OCI-LY3 (cell line): Measurements from ENCODE around the gene NELL1.

ENCODE experiments used
- EZH2phosphoT487 ChIP-seq: fragments of 200-600 bp; shearing (Covaris generic); IDR thresholded peaks from 2 replicates; pipeline ENCODE4 v1.6.1; 2018; ENCODE audit warnings: antibody characterized with exemption, mixed run types, low read depth
- TF ChIP-seq, protein P1 (sequence below): fragments of 200-600, 300-600 bp; sonication (generic); IDR thresholded peaks from 2 replicates; pipeline ENCODE4 v1.5.1; 2014; ENCODE audit warnings: antibody characterized with exemption, low read length, low read depth

DNA sequence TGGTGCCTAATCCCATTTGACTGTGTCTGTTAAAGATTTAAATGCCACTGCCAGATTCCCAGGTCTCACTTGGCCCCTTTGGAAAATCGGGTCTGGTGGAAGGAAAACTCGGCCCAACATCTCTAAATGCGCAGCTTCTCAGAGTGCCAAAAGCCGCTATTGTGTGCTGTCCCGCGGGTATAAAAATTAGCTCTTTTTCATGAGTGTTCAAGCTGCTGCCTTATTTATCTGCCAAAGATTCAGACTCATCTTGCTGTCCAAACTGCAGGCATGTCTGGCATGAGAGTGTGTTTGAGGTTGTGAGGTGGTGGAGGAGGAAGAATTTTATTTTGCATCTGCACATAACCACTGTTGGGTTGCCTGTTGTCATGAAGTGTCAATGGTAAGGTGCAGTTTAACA, 91.4 kb downstream of the NELL1 start:
- TF ChIP-seq EZH2phosphoT487, result no peak
- TF ChIP-seq, protein P1, sequence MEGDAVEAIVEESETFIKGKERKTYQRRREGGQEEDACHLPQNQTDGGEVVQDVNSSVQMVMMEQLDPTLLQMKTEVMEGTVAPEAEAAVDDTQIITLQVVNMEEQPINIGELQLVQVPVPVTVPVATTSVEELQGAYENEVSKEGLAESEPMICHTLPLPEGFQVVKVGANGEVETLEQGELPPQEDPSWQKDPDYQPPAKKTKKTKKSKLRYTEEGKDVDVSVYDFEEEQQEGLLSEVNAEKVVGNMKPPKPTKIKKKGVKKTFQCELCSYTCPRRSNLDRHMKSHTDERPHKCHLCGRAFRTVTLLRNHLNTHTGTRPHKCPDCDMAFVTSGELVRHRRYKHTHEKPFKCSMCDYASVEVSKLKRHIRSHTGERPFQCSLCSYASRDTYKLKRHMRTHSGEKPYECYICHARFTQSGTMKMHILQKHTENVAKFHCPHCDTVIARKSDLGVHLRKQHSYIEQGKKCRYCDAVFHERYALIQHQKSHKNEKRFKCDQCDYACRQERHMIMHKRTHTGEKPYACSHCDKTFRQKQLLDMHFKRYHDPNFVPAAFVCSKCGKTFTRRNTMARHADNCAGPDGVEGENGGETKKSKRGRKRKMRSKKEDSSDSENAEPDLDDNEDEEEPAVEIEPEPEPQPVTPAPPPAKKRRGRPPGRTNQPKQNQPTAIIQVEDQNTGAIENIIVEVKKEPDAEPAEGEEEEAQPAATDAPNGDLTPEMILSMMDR, result no peak
